K562 (cell line): ENCODE results near the gene LYPD4. TPM values are rescaled to one million over a fixed set of nuclear protein-coding genes. Genes with fewer than 3 reads are reported as not detected.

ENCODE experiments used
- ATAC-seq: fragments of 200-7000 bp; cut with Tn5 transposase; 3 replicates; pipeline ENCODE4 v1.9.1; 2020; ENCODE audit warnings: moderate library complexity
- BruUV-seq: library from RNA; stranded (reverse); fragments of 400-500 nt; replicated peaks from 2 replicates; lab custom pipeline; 2021; lab: Mats Ljungman, UMichigan
- CTCF ChIA-PET: fragments of 300-600 bp; formaldehyde crosslinking; extraction: SDS; loops from one replicate; lab custom pipeline; 2021; ENCODE audit warnings: low intra/inter-chr PET ratio; lab: Yijun Ruan, JAX
- POLR2A ChIA-PET: fragments of 300-600, 350-650 bp; sonication (Branson Sonifier 250); formaldehyde crosslinking; extraction: SDS; loops from one replicate; lab custom pipeline; 2021; ENCODE audit warnings: antibody characterized with exemption, inconsistent platforms; lab: Yijun Ruan, JAX
- DNase-seq, 4 experiments: peaks; one replicate each; pipeline versions ENCODE4 v3.0.0 to v3.0.0-alpha.2; 2011 to 2018; ENCODE audit warnings: low spot score in 3 of 4, mixed read lengths in 3 of 4; ENCODE audit errors: extremely low read depth in 1 of 4
- FAIRE-seq: peaks from 2 replicates; lab custom pipeline; 2011; peaks lifted over from hg19 to GRCh38; lab: Jason Lieb, UNC
- H2AFZ ChIP-seq: 2 replicates; pipeline ENCODE4 v1.6.0; 2011; ENCODE audit warnings: low read depth, low read length, control low read depth, inconsistent platforms
- H3K27ac ChIP-seq: fragments of 200-600 bp; 3 replicates; pipeline ENCODE4 v1.8.0; 2011; ENCODE audit warnings: low read depth, mild to moderate bottlenecking, control low read depth, inconsistent platforms, low read length, moderate library complexity, mixed read lengths; ENCODE audit errors: extremely low read depth
- H3K27me3 ChIP-seq, 2 experiments: fragments of 300-600 bp in 1 of 2; 2 replicates in 1 of 2; 3 replicates in 1 of 2; pipeline versions ENCODE4 v1.6.0 to v1.8.0; 2011; ENCODE audit warnings: inconsistent platforms in 2 of 2, low read length in 2 of 2, mild to moderate bottlenecking in 1 of 2, mixed read lengths in 1 of 2, moderate library complexity in 1 of 2; ENCODE audit not compliant: control insufficient read depth in 2 of 2, insufficient read depth in 2 of 2
- H3K36me3 ChIP-seq: fragments of 300-600 bp; 3 replicates; pipeline ENCODE4 v1.8.0; 2011; ENCODE audit warnings: mild to moderate bottlenecking, low read length, inconsistent platforms; ENCODE audit not compliant: control insufficient read depth, insufficient read depth
- H3K4me1 ChIP-seq, 2 experiments: fragments of 200-600 bp in 1 of 2; replicated peaks in 1 of 2; 2 replicates in 1 of 2; 3 replicates in 1 of 2; pipeline versions ENCODE4 v1.5.1 to v1.8.0; 2011; ENCODE audit warnings: inconsistent platforms in 2 of 2, low read length in 2 of 2, mild to moderate bottlenecking in 1 of 2, mixed read lengths in 1 of 2, moderate library complexity in 1 of 2; ENCODE audit not compliant: control insufficient read depth in 2 of 2, insufficient read depth in 2 of 2
- H3K4me2 ChIP-seq: 2 replicates; pipeline ENCODE4 v1.6.1; 2011; ENCODE audit warnings: low read length, control low read depth, inconsistent platforms, mixed read lengths; ENCODE audit not compliant: insufficient read depth
- H3K4me3 ChIP-seq: fragments of 200-600 bp; sonication (generic), shearing (Covaris generic); 2 replicates; pipeline ENCODE4 v1.5.1; 2016; ENCODE audit warnings: control low read depth, inconsistent platforms
- H3K79me2 ChIP-seq: fragments of 200-600 bp; 3 replicates; pipeline ENCODE4 v1.8.0; 2011; ENCODE audit warnings: low read length, inconsistent platforms; ENCODE audit not compliant: control insufficient read depth, insufficient read depth
- H3K9ac ChIP-seq, 2 experiments: 2 replicates each; pipeline versions ENCODE4 v1.6.0 to v1.6.1; 2011; ENCODE audit warnings: low read depth in 2 of 2, low read length in 2 of 2, control low read depth in 1 of 2, inconsistent platforms in 1 of 2, mild to moderate bottlenecking in 1 of 2, mixed read lengths in 1 of 2; ENCODE audit not compliant: insufficient read depth in 1 of 2
- H3K9me1 ChIP-seq: one replicate; pipeline ENCODE4 v1.6.0; 2011; ENCODE audit warnings: inconsistent platforms, mild to moderate bottlenecking, low read length, moderate library complexity; ENCODE audit not compliant: control insufficient read depth, insufficient read depth
- H3K9me3 ChIP-seq: replicated peaks from 2 replicates; pipeline ENCODE4 v1.5.1; 2011; ENCODE audit warnings: low read depth, low read length, inconsistent platforms; ENCODE audit not compliant: control insufficient read depth, insufficient read depth
- H4K20me1 ChIP-seq: replicated peaks from 2 replicates; pipeline ENCODE4 v1.6.1; 2011; ENCODE audit warnings: low read length, inconsistent platforms, mixed read lengths; ENCODE audit not compliant: control insufficient read depth, insufficient read depth
- FOXM1 ChIP-seq, 2 experiments: fragments of 450-650 bp in 1 of 2; sonication (generic) in 1 of 2; formaldehyde crosslinking in 1 of 2; IDR thresholded peaks; 2 replicates each; pipeline versions ENCODE4 v1.6.1 to v1.9.0; 2017 to 2022; ENCODE audit warnings: low read depth in 2 of 2, mild to moderate bottlenecking in 2 of 2, missing genetic modification reagents in 1 of 2, moderate library complexity in 1 of 2
- HMG20A ChIP-seq: fragments of 450-650 bp; formaldehyde crosslinking; conservative IDR thresholded peaks from 2 replicates; pipeline ENCODE4 v1.4.0; 2020; ENCODE audit warnings: mild to moderate bottlenecking, mixed read lengths
- JUNB ChIP-seq: fragments of 450-650 bp; formaldehyde crosslinking; conservative IDR thresholded peaks from 2 replicates; pipeline ENCODE4 v1.4.0; 2020; ENCODE audit warnings: mild to moderate bottlenecking
- RAD21 ChIP-seq, 2 experiments: fragments of 250-450 bp in 1 of 2; fragments of 450-650 bp in 1 of 2; sonication (Bioruptor Pico) in 1 of 2; formaldehyde crosslinking in 1 of 2; IDR thresholded peaks in 1 of 2; conservative IDR thresholded peaks in 1 of 2; 2 replicates each; pipeline versions ENCODE4 v1.4.0 to v1.8.0; 2020 to 2022; ENCODE audit warnings: mild to moderate bottlenecking in 2 of 2, moderate library complexity in 1 of 2
- SMC3 ChIP-seq: conservative IDR thresholded peaks from 2 replicates; pipeline ENCODE4 v1.6.1; 2011; ENCODE audit warnings: low read depth, low read length, improper control_type of control experiment; ENCODE audit not compliant: insufficient read depth
- TBP ChIP-seq: optimal IDR thresholded peaks from 2 replicates; pipeline ENCODE3; 2011; ENCODE audit warnings: low read depth, low read length, improper control_type of control experiment
- TCF7L2 ChIP-seq: fragments of 150-350 bp; IDR thresholded peaks from 2 replicates; pipeline ENCODE4 v1.6.1; 2016; ENCODE audit warnings: low read depth, mild to moderate bottlenecking, low read length, moderate library complexity
- ZKSCAN1 ChIP-seq: fragments of 150-350 bp; IDR thresholded peaks from 2 replicates; pipeline ENCODE4 v1.6.1; 2016; ENCODE audit warnings: low read depth, low read length
- ZKSCAN8 ChIP-seq: fragments of 200-800 bp; sonication (Bioruptor generic); IDR thresholded peaks from 2 replicates; pipeline ENCODE4 v1.6.1; 2016; ENCODE audit warnings: missing genetic modification characterization, missing compliant biosample characterization
- WGBS: fragments of 100-300 bp; shearing (Covaris generic); methylation state at CpG from one replicate; pipeline ENCODE4 v1.1.6; 2016; ENCODE audit warnings: low coverage, mixed read lengths; ENCODE audit not compliant: insufficient coverage; ENCODE audit errors: missing lambda C conversion rate; 5-methylcytosine and 5-hydroxymethylcytosine counted together
- in situ Hi-C: fragments of 300-500 bp; cut with MboI; formaldehyde crosslinking; loops from 4 replicates; pipeline ENCODE4 v1.15.0; 2018; ENCODE audit warnings: inconsistent platforms, mixed read lengths
- intact Hi-C: fragments of 100-400 bp; cut with micrococcal nuclease; formaldehyde crosslinking; loops from 2 replicates; pipeline ENCODE4 v1.14.2; 2022
- polyA plus RNA-seq, 8 experiments: library from polyadenylated mRNA; depleted of rRNA in 4 of 8; stranded (reverse) in 5 of 8; unstranded in 3 of 8; fragments of >200 nt; fragmentation: Nextera tagmentation in 2 of 8; fragmentation: Illumina TruSeq in 1 of 8; extraction: Ambion mirVana in 2 of 8; extraction: Trizol in 1 of 8; gene quantifications; 2 replicates each; pipeline versions ENCODE4 v1.2.1 to v1.2.3, GENCODE V29; 2011 to 2014; ENCODE audit warnings: inconsistent platforms in 1 of 8, missing spikeins in 1 of 8
- total RNA-seq, 7 experiments: library from RNA; depleted of rRNA in 6 of 7; stranded (reverse); fragments of >200 nt in 6 of 7; fragmentation: Illumina TruSeq in 2 of 7; extraction: Trizol in 2 of 7; gene quantifications; 2 replicates each; pipeline versions ENCODE4 v1.2.1 to v1.2.3, GENCODE V29; 2011 to 2021; ENCODE audit warnings: low replicate concordance in 1 of 7
- TF ChIP-seq, protein P1 (sequence below), 3 experiments: IDR thresholded peaks in 2 of 3; conservative IDR thresholded peaks in 1 of 3; 2 replicates each; pipeline ENCODE4 v1.5.1; 2011 to 2012; ENCODE audit warnings: low read length in 3 of 3, mild to moderate bottlenecking in 3 of 3, control low read depth in 2 of 3, improper control_type of control experiment in 1 of 3, inconsistent platforms in 1 of 3, low read depth in 1 of 3, mixed read lengths in 1 of 3, moderate library complexity in 1 of 3; ENCODE audit not compliant: insufficient read depth in 2 of 3
- TF ChIP-seq, protein P2 (sequence below): fragments of 200-800 bp; sonication (Bioruptor generic); IDR thresholded peaks from 2 replicates; pipeline ENCODE4 v1.6.1; 2016; ENCODE audit warnings: missing genetic modification characterization, missing compliant biosample characterization

Gene LYPD4
- total and polyA plus RNA-seq, 9 of the 15 experiments (the other 6 are each of a cell fraction or from before 2014, with no cell fraction given) = 0.11 TPM; not detected in 8

DNA sequence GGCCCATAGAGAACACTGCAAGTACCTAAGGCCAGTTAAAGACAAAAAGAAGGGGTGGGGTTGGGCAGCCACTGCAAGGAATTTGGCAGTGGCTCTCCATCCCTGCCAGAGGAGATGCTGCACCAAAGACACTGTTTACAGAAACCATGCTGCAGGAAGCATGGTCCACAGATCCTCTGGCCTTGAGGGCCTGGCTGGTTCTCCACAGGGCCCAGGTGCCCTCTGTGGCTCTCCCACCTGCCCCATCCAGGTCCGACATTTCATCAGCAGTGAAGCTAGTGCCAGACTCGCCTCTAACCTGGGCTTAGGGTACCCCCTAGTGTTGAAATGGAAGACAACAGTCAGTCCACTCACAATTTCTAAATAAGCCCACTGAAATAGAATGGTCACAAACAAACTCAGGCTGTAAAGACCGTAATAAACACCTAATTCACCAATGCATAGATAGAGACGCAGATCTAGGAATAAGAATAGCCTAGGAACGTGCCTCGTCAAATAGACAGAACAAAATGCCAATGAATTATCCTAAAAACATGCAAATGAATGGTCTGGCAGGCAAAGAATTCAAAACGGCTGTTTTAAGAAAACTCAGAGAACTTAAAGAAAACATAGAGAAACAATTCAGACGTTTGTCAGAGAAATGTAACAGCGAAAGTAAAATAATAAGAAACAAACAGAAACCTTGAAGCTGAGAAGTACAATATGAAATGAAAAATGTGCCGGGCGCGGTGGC lies 23.3 kb downstream of the LYPD4 start:
- peak; percentile 98 for FAIRE-seq
- no peak overlapping the region for H3K4me3 ChIP-seq
- 25% methylated on average over 12 of the region's 12 CpGs for WGBS
- H3K4me1 ChIP-seq = no peaks in the 10 kb centered on the region
- H3K9ac ChIP-seq = no peak overlapping the region
- in situ Hi-C loops = no loop called here
- H4K20me1 ChIP-seq = no peaks in the 10 kb centered on the region
- H2AFZ ChIP-seq = no peak overlapping the region
- ChIA-PET POLR2A (interaction anchor here (0.7 to 1.0 kb wide), 2 partner anchors 28 to 114 kb away, joined by 3 to 6 read pairs; no protein-coding TSS in a partner anchor), CTCF (interaction anchor here (0.6 to 1.9 kb wide), 7 partner anchors 27 to 129 kb away, joined by 3 to 16 read pairs (median 7); no protein-coding TSS in a partner anchor)
- no peaks in the 10 kb centered on the region for H3K36me3 ChIP-seq
- no peak overlapping the region for H3K4me2 ChIP-seq
- no peak overlapping the region for H3K27ac ChIP-seq
- no TSS peak for BruUV-seq
- intact Hi-C loops = loop anchor here (1.0 to 2.0 kb wide), 3 partner anchors 28 to 114 kb away; no protein-coding TSS in a partner anchor
- H3K79me2 ChIP-seq = no peaks in the 10 kb centered on the region
- peak; percentile 97 for ATAC-seq
- H3K9me3 ChIP-seq = no peaks in the 10 kb centered on the region
- peak; percentile 64 to 77 (median 68) for DNase-seq
- H3K27me3 ChIP-seq = peaks cover 8 to 29% of the 10 kb centered on the region in 2 experiments; a peak in 4 of 5 replicates
- no peaks in the 10 kb centered on the region for H3K9me1 ChIP-seq
- TF ChIP-seq RAD21 (CRISPR knock-in tag; conservative IDR thresholded peaks at IDR 0.05 in 1 of 2, IDR thresholded peaks at IDR 0.05 in 1 of 2) (peak; percentile 59 to 76), JUNB (no peak), TBP (peak; percentile 24), ZKSCAN8 (CRISPR knock-in tag) (no peak), FOXM1 (IDR thresholded peaks at IDR 0.05; ENCODE audit: low read depth) (no peak), FOXM1 (CRISPR knock-in tag; IDR thresholded peaks at IDR 0.05; ENCODE audit: low read depth) (no peak), SMC3 (0 out of 2 replicates have a peak, but pooled peaks have one; percentile 38), TCF7L2 (0 out of 2 replicates have a peak, but pooled peaks have one; percentile 22), HMG20A (no peak), ZKSCAN1 (no peak)
- TF ChIP-seq, protein P1, sequence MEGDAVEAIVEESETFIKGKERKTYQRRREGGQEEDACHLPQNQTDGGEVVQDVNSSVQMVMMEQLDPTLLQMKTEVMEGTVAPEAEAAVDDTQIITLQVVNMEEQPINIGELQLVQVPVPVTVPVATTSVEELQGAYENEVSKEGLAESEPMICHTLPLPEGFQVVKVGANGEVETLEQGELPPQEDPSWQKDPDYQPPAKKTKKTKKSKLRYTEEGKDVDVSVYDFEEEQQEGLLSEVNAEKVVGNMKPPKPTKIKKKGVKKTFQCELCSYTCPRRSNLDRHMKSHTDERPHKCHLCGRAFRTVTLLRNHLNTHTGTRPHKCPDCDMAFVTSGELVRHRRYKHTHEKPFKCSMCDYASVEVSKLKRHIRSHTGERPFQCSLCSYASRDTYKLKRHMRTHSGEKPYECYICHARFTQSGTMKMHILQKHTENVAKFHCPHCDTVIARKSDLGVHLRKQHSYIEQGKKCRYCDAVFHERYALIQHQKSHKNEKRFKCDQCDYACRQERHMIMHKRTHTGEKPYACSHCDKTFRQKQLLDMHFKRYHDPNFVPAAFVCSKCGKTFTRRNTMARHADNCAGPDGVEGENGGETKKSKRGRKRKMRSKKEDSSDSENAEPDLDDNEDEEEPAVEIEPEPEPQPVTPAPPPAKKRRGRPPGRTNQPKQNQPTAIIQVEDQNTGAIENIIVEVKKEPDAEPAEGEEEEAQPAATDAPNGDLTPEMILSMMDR (IDR thresholded peaks at IDR 0.05 in 2 of 3, conservative IDR thresholded peaks at IDR 0.05 in 1 of 3; ENCODE audit: insufficient read depth in 2 of 3, low read depth in 1 of 3, low read length in 3 of 3) = peak; percentile 83 to 91 (median 87)
- TF ChIP-seq, protein P2, sequence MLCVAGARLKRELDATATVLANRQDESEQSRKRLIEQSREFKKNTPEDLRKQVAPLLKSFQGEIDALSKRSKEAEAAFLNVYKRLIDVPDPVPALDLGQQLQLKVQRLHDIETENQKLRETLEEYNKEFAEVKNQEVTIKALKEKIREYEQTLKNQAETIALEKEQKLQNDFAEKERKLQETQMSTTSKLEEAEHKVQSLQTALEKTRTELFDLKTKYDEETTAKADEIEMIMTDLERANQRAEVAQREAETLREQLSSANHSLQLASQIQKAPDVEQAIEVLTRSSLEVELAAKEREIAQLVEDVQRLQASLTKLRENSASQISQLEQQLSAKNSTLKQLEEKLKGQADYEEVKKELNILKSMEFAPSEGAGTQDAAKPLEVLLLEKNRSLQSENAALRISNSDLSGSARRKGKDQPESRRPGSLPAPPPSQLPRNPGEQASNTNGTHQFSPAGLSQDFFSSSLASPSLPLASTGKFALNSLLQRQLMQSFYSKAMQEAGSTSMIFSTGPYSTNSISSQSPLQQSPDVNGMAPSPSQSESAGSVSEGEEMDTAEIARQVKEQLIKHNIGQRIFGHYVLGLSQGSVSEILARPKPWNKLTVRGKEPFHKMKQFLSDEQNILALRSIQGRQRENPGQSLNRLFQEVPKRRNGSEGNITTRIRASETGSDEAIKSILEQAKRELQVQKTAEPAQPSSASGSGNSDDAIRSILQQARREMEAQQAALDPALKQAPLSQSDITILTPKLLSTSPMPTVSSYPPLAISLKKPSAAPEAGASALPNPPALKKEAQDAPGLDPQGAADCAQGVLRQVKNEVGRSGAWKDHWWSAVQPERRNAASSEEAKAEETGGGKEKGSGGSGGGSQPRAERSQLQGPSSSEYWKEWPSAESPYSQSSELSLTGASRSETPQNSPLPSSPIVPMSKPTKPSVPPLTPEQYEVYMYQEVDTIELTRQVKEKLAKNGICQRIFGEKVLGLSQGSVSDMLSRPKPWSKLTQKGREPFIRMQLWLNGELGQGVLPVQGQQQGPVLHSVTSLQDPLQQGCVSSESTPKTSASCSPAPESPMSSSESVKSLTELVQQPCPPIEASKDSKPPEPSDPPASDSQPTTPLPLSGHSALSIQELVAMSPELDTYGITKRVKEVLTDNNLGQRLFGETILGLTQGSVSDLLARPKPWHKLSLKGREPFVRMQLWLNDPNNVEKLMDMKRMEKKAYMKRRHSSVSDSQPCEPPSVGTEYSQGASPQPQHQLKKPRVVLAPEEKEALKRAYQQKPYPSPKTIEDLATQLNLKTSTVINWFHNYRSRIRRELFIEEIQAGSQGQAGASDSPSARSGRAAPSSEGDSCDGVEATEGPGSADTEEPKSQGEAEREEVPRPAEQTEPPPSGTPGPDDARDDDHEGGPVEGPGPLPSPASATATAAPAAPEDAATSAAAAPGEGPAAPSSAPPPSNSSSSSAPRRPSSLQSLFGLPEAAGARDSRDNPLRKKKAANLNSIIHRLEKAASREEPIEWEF (CRISPR knock-in tag) = no peak
